ENCODE measurements around the gene ATP6V0E2.

DNA sequence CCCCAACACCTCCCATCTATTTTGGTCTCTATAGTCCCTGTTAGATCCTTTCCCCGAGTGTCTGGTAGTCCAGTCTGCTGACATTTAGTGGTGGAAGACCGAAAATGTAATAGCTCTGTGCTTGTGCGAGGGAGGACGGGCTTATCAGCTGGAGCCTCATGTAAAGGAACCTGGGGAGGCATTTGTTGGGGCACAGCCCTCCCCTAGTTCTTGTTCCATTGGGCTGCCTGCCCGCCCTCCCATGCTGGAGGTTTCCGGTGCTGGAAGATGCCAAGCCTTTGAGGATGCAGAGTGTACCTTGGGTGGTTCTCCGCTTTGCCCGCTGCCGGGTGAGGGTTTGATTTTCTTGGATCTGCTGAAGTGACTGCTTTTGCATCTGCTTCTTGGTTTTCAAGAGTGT, 30.2 kb upstream of the ATP6V0E2 start:
- TF ChIP-seq, protein P1, sequence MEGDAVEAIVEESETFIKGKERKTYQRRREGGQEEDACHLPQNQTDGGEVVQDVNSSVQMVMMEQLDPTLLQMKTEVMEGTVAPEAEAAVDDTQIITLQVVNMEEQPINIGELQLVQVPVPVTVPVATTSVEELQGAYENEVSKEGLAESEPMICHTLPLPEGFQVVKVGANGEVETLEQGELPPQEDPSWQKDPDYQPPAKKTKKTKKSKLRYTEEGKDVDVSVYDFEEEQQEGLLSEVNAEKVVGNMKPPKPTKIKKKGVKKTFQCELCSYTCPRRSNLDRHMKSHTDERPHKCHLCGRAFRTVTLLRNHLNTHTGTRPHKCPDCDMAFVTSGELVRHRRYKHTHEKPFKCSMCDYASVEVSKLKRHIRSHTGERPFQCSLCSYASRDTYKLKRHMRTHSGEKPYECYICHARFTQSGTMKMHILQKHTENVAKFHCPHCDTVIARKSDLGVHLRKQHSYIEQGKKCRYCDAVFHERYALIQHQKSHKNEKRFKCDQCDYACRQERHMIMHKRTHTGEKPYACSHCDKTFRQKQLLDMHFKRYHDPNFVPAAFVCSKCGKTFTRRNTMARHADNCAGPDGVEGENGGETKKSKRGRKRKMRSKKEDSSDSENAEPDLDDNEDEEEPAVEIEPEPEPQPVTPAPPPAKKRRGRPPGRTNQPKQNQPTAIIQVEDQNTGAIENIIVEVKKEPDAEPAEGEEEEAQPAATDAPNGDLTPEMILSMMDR (IDR thresholded peaks at IDR 0.05; ENCODE audit: low read depth, low read length) = no peak
- TF ChIP-seq POLR2A (IDR thresholded peaks at IDR 0.05; ENCODE audit: extremely low read depth, insufficient read length) = no peak
